Measurements from ENCODE around the gene CPXM1. TPM values are rescaled to one million over a fixed set of nuclear protein-coding genes. Genes with fewer than 3 reads are reported as not detected.
"Not testable (repeated sequence)": the region's sequence is repeated elsewhere in the genome, so short reads cannot be mapped to it uniquely, and the experiment has no call there.

The CPXM1 gene
- total RNA-seq, 2 experiments from 2014 or later: 0.11 to 0.26 TPM

DNA sequence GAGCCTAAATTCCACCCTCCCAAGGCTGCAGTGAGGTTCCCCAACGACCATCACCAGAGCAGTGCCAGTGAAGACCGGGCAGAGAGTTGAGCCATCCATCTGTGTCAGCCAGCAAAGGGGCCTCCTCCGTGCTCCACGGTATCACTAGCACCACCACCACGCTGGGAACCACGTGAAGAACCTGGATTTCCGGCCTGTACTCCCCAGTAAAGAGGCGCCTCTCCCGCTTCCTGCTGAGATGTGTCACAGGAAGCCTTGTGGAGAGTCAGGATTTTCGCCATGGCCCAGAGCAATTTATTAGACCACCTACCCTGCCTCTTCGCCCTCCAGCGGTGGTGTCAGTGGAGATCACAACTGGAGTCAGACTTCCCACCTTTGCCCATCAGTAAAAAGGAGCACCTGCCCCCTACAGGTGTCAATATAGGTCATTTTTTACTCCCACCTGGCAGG is 28.8 kb downstream of the CPXM1 start:
- H3K9me3 Mint-ChIP-seq (ENCODE audit: insufficient read depth): no peaks in the 10 kb centered on the region
- H3K4me1 Mint-ChIP-seq (ENCODE audit: low read depth): peaks cover 8% of the 10 kb centered on the region
- peaks cover 19% of the 10 kb centered on the region for H3K27me3 Mint-ChIP-seq (ENCODE audit: low read depth)
- H3K36me3 Mint-ChIP-seq (ENCODE audit: low read depth): no peaks in the 10 kb centered on the region
- no peak for ATAC-seq
- no peak overlapping the region for H3K4me3 Mint-ChIP-seq
- POLR2A ChIA-PET: no interaction called here
- no peak for DNase-seq
- no peak overlapping the region for H3K27ac Mint-ChIP-seq
- CTCF ChIA-PET: no interaction called here

DNA sequence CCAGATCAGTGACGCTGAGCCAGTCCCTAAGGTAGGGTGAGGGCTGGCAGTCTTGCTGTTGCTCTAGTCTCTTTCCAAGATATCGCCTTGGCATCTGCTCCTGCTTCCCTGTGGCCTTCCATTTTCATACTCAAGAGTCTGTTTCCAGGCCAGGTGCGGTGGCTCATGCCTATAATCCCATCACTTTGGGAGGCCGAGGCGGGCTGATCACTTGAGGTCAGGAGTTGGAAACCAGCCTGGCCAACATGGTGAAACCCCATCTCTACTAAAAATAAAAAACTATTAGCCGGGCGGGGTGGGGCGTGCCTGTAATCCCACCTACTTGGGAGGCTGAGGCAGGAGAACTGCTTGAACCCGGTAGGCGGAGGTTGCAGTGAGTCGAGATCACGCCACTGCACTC is 30.3 kb downstream of the CPXM1 start:
- ATAC-seq; CTCF ChIA-PET; H3K27ac Mint-ChIP-seq; H3K4me3 Mint-ChIP-seq; H3K4me1 Mint-ChIP-seq (ENCODE audit: low read depth); H3K36me3 Mint-ChIP-seq (ENCODE audit: low read depth); DNase-seq; H3K9me3 Mint-ChIP-seq (ENCODE audit: insufficient read depth); POLR2A ChIA-PET: not testable (repeated sequence)
- peaks cover 17% of the 10 kb centered on the region for H3K27me3 Mint-ChIP-seq (ENCODE audit: low read depth)

DNA sequence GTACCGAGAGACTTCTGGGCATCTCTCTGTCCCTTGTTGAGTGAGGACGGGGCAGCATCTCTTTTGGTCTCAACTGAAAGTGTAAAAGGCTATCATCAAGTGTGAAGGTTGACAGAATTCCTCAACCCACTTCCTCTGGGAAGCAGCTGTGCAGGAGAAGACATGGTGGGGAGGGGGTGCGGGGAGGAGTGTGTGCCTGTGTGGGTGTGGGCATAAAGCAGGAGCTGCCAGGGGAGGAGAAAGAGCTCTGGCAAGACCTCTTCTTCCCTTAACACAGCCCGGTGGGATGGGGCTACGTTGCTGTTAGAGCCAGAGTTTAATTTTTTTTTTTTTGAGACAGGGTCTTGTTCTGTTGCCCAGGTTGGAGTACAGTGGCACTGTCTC is 31.8 kb downstream of the CPXM1 start:
- POLR2A ChIA-PET: interaction anchor here (0.6 kb wide), 1 partner anchor 31 kb away, joined by 3 read pairs; no protein-coding TSS in a partner anchor
- Mint-ChIP-seq H3K27me3 (ENCODE audit: low read depth) (peaks cover 18% of the 10 kb centered on the region), H3K4me1 (ENCODE audit: low read depth) (peaks cover 8% of the 10 kb centered on the region), H3K36me3 (ENCODE audit: low read depth) (no peaks in the 10 kb centered on the region), H3K4me3 (no peak overlapping the region), H3K27ac (no peak overlapping the region), H3K9me3 (ENCODE audit: insufficient read depth) (no peaks in the 10 kb centered on the region)
- CTCF ChIA-PET: interaction anchor here (1.2 kb wide), 1 partner anchor 97 kb away, joined by 3 read pairs; no protein-coding TSS in a partner anchor
- DNase-seq: no peak
- ATAC-seq: no peak

DNA sequence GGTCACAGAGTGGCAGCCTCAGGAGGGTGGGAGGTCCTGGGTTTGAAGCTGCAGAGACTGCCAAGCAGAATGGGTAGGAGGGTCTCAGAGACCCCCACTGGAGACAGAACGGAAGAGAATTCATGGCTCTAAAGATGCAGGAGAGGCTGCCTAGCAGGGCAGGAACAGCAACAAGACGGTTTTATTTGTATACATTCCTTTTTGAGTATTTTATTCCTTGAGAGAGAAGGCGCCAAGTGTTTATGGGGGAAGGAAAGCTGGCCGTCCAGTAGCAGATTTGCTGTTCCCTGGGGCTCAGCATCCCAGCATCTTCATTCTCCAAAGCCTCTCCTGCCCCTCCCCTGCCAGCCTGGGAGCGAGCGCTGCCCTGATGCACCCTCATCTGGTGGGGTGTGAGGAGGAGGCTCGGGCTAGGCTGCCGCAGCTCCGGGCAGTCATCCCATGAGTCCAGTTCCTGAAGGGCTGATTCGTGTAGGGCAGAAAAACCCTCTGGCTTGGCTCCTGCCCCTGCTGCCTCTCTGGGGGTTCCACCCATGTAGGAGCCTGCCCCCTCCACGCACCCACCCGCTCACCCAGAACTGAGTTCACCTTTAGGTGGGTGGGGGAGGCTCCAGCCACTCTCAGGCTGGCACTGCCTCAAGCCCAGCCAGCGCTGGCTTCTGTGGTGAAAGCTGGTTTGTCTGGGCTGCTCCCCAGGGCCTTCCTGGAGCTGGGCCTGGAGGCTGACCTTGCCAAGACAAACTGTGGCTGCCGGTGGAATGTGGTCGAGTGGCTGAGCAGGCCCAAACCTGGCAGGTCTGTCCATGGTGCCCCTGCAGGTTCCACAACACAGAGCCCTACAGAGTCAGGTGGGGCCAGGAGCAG is 32.4 kb downstream of the CPXM1 start:
- no peak for ATAC-seq
- ChIA-PET POLR2A (interaction anchor here (0.6 kb wide), 1 partner anchor 30 kb away, joined by 3 read pairs; no protein-coding TSS in a partner anchor), CTCF (interaction anchor here (1.2 to 1.8 kb wide), 2 partner anchors 15 to 97 kb away, joined by 3 to 4 read pairs; no protein-coding TSS in a partner anchor)
- no peak overlapping the region for H3K27ac Mint-ChIP-seq
- peaks cover 23% of the 10 kb centered on the region for H3K27me3 Mint-ChIP-seq (ENCODE audit: low read depth)
- H3K36me3 Mint-ChIP-seq (ENCODE audit: low read depth): no peaks in the 10 kb centered on the region
- peaks cover 8% of the 10 kb centered on the region for H3K4me1 Mint-ChIP-seq (ENCODE audit: low read depth)
- no peaks in the 10 kb centered on the region for H3K9me3 Mint-ChIP-seq (ENCODE audit: insufficient read depth)
- DNase-seq: no peak
- H3K4me3 Mint-ChIP-seq: no peak overlapping the region

DNA sequence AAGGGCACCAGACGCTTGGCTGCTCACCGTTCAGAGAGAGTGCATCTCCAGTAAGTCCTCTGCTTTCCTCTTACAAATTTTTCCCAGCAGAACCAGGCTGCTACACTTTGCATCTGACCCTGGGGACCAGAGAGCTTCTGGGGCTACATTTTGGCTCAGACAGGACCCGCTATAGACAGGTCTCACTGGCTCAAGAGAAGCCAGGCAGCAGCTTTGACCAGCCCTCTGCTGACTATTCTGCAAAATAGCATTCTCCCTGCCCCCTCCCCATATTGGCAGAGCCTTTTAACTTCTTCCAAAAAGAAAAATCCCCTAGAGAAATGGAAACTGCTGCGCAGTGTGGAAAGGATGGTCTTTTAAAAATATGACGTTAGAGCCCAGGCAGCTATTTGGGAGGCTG is 37.2 kb downstream of the CPXM1 start:
- ChIA-PET CTCF (interaction anchor here (1.2 kb wide), 1 partner anchor 22 kb away, joined by 3 read pairs; no protein-coding TSS in a partner anchor), POLR2A (no interaction called here)
- H3K4me3 Mint-ChIP-seq: no peak overlapping the region
- DNase-seq (no peak), ATAC-seq (no peak)
- no peaks in the 10 kb centered on the region for H3K36me3 Mint-ChIP-seq (ENCODE audit: low read depth)
- H3K27ac Mint-ChIP-seq: no peak overlapping the region
- peaks cover 21% of the 10 kb centered on the region for H3K27me3 Mint-ChIP-seq (ENCODE audit: low read depth)
- no peaks in the 10 kb centered on the region for H3K4me1 Mint-ChIP-seq (ENCODE audit: low read depth)
- H3K9me3 Mint-ChIP-seq (ENCODE audit: insufficient read depth): no peaks in the 10 kb centered on the region

DNA sequence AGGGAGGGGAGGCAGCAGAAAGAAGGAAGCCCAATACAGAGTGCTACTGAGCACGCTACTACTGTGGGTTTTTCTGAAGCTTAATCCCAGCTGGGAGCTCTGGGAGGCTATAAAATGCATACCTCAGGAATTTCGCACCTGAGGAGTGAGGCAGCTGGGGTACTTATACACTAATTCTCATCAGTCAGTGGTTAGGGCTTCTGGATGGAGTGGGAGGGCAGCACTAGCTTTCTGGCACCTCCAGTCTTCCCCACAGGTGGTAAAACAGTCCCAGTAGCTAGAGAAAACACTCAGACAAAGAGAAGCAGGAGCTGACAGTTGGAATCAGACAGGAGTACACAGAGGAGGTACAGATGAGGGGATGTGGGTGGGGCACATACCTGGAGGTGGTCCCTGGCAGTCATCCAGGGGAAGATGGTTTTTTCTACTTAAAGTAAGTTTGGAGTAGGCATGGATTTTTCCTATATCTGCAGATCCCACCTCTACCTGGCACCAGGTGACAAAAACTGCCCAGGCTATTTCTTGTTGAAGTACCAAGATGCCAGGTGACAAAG is 37.8 kb downstream of the CPXM1 start:
- peaks cover 22% of the 10 kb centered on the region for H3K27me3 Mint-ChIP-seq (ENCODE audit: low read depth)
- POLR2A ChIA-PET: no interaction called here
- no peaks in the 10 kb centered on the region for H3K36me3 Mint-ChIP-seq (ENCODE audit: low read depth)
- no peak for ATAC-seq
- no peak overlapping the region for H3K4me3 Mint-ChIP-seq
- DNase-seq: no peak
- H3K9me3 Mint-ChIP-seq (ENCODE audit: insufficient read depth): no peaks in the 10 kb centered on the region
- CTCF ChIA-PET: interaction anchor here (2.1 kb wide), 1 partner anchor 10 kb away, joined by 12 read pairs; no protein-coding TSS in a partner anchor
- H3K27ac Mint-ChIP-seq: no peak overlapping the region
- H3K4me1 Mint-ChIP-seq (ENCODE audit: low read depth): no peaks in the 10 kb centered on the region

DNA sequence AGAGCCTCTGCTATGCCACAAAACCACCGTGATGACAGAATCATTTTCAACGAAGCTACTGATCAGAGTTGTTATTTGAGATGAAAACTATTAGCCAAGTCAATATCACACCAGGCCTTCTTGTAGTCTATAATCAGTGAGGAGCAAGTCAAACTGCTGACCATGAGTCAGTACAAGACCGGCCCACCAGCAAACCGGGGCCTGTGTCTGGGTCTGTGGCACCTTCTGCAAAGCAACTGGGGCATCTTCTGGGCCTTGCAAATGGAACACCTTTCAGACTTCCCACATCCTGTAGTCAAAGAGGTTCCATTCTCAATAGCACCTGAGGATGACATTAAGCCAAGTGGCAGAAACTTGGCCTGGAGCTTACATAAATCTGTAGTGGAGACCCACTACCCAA is 38.5 kb downstream of the CPXM1 start:
- Mint-ChIP-seq H3K9me3 (ENCODE audit: insufficient read depth) (no peaks in the 10 kb centered on the region), H3K27ac (no peak overlapping the region), H3K27me3 (ENCODE audit: low read depth) (peaks cover 18% of the 10 kb centered on the region), H3K4me1 (ENCODE audit: low read depth) (no peaks in the 10 kb centered on the region), H3K36me3 (ENCODE audit: low read depth) (no peaks in the 10 kb centered on the region), H3K4me3 (no peak overlapping the region)
- ATAC-seq (no peak), DNase-seq (no peak)
- ChIA-PET CTCF (interaction anchor here (1.0 to 2.1 kb wide), 2 partner anchors 10 to 90 kb away, joined by 3 to 12 read pairs; no protein-coding TSS in a partner anchor), POLR2A (no interaction called here)

DNA sequence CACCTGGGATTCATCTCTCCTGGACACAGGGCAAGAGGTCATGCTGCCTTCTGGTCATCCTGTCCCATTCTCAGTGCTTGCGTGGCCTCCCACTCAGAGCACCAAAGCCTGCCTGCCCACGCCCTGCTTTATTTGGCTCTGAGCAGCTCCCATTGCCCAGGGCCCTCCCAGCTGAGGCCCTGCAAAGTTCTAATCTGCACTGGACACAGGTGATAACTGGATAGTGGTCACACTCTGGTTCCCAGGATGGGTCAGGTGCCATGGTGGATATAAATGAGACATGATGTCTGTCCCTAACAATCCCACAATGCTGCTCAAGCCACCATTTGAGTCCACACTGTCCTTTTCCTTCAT is 39.5 kb downstream of the CPXM1 start:
- H3K4me3 Mint-ChIP-seq: no peak overlapping the region
- ChIA-PET CTCF (interaction anchor here (1.0 to 2.1 kb wide), 2 partner anchors 9 to 91 kb away, joined by 3 to 12 read pairs; no protein-coding TSS in a partner anchor), POLR2A (no interaction called here)
- ATAC-seq (no peak), DNase-seq (no peak)
- no peaks in the 10 kb centered on the region for H3K9me3 Mint-ChIP-seq (ENCODE audit: insufficient read depth)
- H3K36me3 Mint-ChIP-seq (ENCODE audit: low read depth): no peaks in the 10 kb centered on the region
- H3K4me1 Mint-ChIP-seq (ENCODE audit: low read depth): peaks cover 2% of the 10 kb centered on the region
- no peak overlapping the region for H3K27ac Mint-ChIP-seq
- peaks cover 25% of the 10 kb centered on the region for H3K27me3 Mint-ChIP-seq (ENCODE audit: low read depth)

DNA sequence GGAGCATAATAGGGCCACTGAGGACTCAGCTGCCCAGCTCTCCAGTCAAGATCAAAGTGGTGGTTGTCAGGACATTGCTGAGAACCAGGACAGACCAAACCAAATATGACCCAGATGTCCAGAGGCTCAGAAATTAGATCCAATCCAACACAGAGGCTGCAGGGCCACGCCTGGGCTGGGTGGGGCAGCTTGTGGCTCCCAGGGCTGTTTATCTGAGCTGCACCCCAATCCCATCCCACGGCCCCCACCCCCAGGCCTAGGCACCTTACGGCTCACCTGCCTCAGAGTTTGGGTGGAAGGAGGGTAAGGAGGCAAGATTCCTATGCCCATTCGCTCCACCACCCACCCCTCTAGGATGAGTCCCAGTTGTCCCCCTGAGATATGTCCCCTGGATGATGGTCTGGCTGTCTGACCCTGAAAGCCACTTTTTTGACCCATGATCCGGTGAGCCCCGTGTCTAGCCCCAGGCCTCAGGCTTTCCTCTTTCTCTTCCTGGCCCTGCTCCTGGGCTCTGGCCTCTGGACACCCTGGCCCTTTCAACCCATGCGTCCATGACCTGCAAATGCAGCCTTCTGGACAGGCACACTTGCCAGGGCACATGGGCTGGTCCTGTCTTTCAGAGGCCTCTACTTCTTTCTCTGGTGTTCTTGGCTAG is 40.0 kb downstream of the CPXM1 start:
- no peak overlapping the region for H3K27ac Mint-ChIP-seq
- CTCF ChIA-PET: interaction anchor here (2.1 kb wide), 1 partner anchor 8 kb away, joined by 12 read pairs; no protein-coding TSS in a partner anchor
- H3K9me3 Mint-ChIP-seq (ENCODE audit: insufficient read depth): no peaks in the 10 kb centered on the region
- H3K27me3 Mint-ChIP-seq (ENCODE audit: low read depth): peaks cover 25% of the 10 kb centered on the region
- no peaks in the 10 kb centered on the region for H3K36me3 Mint-ChIP-seq (ENCODE audit: low read depth)
- POLR2A ChIA-PET: no interaction called here
- no peak overlapping the region for H3K4me3 Mint-ChIP-seq
- ATAC-seq (no peak), DNase-seq (no peak)
- peaks cover 2% of the 10 kb centered on the region for H3K4me1 Mint-ChIP-seq (ENCODE audit: low read depth)

DNA sequence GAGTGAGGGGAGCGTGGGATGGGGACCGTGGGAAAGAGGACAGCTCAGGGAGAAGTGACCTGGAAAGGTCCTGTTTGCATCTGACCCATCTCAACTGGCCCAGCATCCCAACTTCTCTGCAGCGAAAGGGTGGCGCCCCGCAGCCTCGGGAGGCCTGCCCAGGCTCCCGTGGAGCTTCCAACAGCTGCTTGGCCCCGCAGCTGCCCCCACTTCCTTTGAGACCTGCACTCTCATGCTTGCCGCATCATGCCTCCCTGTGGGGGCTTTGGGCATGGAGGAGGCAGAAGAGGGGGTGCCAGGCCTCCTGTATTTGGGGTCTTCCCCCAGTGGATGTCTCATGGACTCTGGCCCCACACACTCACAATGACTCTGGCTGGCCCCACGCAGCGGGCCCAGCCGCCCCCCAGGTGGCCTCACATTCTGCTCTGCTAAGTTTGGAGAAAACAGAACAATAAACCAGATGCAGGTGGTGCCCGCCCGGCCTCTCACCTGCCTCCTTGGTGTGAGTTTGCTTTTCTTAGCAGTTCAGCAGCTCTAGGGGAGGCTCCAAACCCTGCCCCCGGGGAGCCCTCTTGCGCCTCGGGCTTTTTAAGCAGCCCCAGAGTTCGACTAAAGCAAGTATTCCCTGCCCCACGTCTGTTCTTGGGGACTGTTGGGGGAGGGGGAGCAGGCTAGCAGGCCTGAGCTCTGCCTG is 40.7 kb downstream of the CPXM1 start:
- ChIA-PET CTCF (no interaction called here), POLR2A (no interaction called here)
- Mint-ChIP-seq H3K27ac (no peak overlapping the region), H3K9me3 (ENCODE audit: insufficient read depth) (no peaks in the 10 kb centered on the region), H3K4me3 (no peak overlapping the region), H3K36me3 (ENCODE audit: low read depth) (no peaks in the 10 kb centered on the region), H3K4me1 (ENCODE audit: low read depth) (peaks cover 2% of the 10 kb centered on the region), H3K27me3 (ENCODE audit: low read depth) (peaks cover 31% of the 10 kb centered on the region)
- no peak for DNase-seq
- no peak for ATAC-seq

DNA sequence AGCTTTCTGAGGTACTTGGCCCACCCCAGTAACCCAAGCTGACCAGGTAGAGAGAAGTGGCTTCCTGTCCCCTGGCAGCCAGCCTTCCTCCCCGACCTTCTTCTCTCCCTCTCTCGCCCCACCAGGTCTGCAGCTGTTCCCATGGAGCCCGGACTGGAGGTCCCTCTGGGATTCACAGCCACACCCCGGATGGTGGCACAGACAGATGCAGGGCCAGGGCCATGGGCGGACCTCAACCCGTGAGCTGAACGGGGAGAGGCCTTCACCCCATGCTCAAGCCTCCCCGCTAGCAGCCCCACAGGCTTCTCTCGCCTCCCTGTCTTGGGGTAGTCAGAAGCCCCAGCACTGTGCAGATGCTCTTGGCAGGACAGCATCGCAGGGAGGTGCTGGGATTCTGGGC is 41.3 kb downstream of the CPXM1 start:
- peaks cover 36% of the 10 kb centered on the region for H3K27me3 Mint-ChIP-seq (ENCODE audit: low read depth)
- H3K36me3 Mint-ChIP-seq (ENCODE audit: low read depth): no peaks in the 10 kb centered on the region
- CTCF ChIA-PET: interaction anchor here (0.6 kb wide), 1 partner anchor 1292 kb away, joined by 3 read pairs; no protein-coding TSS in a partner anchor
- DNase-seq: no peak
- POLR2A ChIA-PET: no interaction called here
- H3K4me1 Mint-ChIP-seq (ENCODE audit: low read depth): peaks cover 2% of the 10 kb centered on the region
- H3K9me3 Mint-ChIP-seq (ENCODE audit: insufficient read depth): no peaks in the 10 kb centered on the region
- H3K4me3 Mint-ChIP-seq: no peak overlapping the region
- ATAC-seq: no peak
- no peak overlapping the region for H3K27ac Mint-ChIP-seq
